Activated CD4-positive, alpha-beta T cell treated with anti-CD3 and anti-CD28 coated beads for 48 hours (primary cell): Measurements from ENCODE around the gene SFMBT1.

Experiments
- DNase-seq: peaks from one replicate; pipeline ENCODE4 v3.0.0-alpha.2; 2020

The SFMBT1 gene

DNA sequence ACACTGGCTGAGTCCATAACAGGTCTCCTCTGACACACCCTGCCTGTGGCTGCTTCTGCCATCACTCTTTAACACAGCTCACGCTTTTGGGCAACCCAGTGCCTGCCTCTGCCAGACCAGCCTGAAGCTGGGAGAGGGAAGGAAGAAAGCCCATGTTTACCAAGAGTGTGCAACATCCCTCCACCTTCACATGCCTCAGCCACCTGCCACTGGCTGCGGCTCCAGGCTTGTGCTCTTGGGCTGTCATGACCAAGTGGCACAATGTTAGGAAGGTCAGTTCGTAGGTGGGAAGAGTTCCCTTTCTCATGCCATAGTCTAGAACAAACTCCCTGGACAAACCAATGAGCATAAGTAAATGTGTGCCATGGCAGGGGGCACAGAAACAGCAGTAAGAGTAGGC is 168.8 kb downstream of the SFMBT1 start:
- no peak for DNase-seq

DNA sequence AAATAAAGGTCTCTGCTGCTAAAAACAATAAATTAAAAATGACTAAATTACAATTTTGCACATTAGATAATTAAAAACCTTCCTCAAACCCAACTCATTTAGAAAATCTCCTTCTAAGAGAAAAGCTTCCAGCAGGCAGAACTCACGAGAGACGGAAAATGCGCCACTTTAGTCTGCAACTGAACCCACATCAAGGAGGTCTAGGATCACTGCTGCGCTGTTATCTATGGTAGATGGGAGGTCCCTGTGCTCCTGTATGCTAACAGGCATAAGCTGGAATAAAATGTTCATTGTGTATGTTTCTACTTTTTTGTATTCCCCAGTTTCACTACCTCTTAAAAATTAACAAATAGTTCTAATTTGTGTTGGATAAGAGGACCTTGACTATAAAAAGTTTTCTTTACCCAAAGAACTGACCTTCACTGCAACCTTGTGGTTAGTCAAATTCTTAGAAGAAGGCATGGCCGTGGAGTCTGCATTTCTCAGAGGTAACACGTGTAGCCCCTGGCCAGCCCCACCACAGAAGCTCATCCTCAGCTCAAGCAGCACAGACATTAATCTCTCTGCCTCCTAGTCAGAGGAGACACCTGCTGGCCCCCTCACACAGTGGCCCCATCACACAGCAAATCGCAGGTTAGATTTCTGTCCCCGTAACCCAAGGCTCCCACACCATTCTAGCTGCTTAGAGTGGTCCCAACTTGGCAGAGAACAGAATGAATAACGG is 170.8 kb downstream of the SFMBT1 start:
- no peak for DNase-seq

DNA sequence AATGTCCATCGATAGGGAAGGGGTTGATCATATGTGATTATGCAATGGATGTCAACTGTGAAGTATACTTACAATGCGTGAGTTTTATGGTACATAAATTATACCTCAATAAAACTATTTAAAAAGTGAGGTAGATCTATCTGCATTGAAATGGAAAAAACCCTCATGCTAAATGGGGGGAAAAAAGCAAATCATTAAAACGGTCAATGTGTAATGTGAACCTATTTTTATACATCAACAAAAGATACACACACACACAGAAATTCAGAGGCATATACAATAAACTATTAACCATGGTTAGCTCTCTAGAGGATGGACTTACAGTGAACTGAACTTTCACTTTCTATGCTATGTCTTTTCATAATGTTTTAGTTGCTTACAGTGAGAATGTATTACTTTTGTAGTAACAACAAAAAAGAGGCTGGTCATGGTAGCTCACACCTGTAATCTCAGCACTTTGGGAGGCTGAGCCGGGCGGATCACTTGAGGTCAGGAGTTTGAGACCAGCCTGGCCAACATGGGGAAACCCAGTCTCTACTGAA is 171.6 kb downstream of the SFMBT1 start:
- DNase-seq, result no peak

DNA sequence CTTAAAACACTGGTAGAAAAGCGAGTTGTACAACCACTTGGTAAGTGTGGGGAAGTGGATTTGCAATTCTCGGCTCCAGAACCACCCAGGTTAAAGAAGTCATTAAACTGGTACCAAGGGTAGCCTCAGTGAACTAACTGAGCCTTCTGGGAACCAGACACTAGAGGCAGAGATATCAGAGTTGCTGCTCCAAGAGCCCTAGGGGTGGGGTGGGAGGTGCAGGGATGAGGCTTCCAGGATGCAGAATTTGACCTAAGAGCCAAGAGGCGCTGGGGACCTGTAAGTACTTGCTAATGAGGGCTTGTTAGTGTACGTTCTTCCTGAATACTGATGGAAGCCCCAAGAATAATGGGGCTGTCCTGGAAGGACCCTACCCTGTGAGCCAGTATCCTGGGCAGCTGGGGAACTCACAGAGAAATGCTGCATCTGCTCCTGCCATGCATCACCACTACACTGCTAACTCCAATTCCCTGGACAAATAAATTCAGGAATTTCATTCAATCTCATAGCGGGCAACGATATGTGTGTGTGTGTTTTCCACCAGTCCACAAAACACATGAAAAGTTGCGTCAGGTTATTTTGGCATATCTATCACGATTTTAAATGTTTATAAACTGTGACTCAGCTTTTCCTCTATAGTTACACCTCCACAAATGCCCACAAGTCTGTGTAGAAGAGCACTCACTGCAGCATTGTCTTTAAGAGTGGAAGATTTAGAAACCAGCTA is 172.3 kb downstream of the SFMBT1 start:
- no peak for DNase-seq

DNA sequence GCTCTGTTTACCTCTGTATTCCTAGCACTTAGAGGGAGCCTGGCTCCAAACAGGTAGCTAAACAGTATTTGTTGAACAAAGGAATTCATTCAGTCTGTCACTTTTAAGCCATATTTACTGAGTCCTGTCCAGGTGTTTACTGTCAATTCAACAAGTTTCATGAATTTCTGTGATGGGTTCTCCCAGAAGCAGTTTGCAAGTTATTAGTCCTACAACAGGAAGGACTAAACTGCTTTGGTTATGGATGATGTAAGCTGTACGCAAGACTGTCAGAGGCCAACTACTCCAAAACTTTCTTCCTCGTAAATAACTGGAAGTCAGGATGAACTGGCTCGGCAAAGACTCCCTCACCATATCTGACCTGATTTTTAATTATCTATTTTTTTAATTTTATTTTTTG is 173.6 kb downstream of the SFMBT1 start:
- no peak for DNase-seq

DNA sequence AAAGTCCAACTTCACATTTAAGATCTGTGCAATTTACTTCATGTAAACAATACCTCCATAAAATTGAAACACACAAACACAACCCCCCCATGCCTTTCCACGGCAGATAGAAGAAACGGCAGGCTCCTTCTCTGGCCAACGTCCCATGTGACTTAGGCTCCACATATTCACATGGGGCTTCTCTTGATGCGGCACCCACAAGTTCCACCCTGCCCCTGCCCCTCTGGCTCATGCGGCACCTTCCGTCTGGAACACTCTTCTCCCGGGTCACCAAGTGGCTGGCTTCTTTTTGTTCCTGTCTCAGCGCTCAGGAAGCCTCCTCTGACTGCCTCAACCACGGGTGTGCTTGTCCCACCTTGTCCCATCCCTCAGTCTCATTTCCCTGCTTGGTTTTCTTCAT is 174.1 kb downstream of the SFMBT1 start:
- no peak for DNase-seq

DNA sequence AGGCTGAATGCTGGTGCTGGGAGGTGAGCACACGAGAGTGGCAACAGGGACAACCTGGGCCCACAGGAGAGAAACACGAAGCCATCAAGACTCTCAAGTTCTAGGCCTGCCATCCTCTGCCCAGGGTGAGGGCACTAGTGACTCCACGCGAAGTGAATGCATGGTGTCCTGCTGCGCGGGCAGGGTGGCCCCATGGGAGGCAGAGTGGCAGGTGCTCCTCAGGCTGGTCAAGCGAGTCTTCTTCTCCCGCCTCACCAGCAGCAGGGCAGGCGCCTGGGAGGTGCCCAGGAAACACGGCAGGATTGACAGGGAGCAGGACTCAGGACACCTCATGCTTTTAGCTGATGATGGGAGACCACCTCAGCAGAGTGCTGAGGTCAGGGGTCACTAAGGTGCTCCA is 175.4 kb downstream of the SFMBT1 start:
- no peak for DNase-seq

DNA sequence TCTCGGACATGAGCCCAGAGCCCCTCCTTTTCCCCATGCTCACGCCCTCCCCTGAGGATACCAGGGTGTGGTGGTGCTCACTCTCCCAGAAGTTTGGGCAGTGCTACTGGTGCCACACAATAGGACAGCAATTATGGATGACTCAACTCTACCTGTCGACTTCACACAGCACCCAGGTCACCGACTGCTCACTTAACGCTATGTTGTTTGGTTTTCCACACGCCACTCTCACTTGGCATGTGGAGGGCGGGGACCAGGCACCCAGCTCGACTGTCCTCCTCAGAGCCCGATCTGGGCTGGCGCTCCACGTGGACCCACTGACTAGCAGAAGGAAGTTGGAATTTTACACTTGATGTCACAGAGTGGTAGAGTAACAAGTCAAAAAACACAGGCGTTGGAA is 179.4 kb downstream of the SFMBT1 start:
- DNase-seq, result no peak

DNA sequence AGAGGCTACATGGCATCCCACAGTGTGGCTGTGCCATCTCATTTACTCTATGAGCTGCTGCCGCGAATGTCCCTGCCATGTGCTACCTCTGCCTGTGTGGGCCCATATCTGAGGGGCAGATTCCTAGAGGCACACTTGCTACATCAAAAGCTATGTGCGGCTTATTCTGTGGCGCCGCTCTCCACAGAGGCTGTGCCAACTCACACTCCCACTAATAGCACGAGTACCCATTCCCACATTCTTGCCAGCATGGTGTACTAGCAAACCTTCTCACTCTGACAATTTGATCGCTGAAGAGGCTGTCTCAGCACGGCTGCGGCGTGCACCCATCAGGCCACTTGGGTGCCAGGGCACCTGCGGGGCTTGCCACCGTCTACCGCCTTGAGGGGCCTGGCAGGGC is 179.9 kb downstream of the SFMBT1 start:
- no peak for DNase-seq

DNA sequence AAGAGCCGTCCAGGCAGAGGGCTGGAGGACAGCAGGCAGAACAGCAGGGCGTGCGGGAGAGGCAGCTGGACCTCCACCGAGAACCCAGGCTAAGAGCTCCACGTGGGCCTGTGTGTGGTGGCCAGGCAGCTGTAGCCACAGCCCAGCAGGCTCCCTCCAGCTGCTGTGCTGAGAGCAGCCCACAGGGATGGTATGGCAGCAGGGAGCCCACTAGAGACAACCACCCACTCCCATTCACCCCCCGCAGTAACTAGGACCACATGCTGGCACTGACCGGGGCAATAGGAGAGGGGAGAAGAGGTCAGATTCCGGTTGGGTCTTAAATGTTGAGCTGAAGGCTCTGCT is 185.5 kb downstream of the SFMBT1 start:
- DNase-seq, result no peak

DNA sequence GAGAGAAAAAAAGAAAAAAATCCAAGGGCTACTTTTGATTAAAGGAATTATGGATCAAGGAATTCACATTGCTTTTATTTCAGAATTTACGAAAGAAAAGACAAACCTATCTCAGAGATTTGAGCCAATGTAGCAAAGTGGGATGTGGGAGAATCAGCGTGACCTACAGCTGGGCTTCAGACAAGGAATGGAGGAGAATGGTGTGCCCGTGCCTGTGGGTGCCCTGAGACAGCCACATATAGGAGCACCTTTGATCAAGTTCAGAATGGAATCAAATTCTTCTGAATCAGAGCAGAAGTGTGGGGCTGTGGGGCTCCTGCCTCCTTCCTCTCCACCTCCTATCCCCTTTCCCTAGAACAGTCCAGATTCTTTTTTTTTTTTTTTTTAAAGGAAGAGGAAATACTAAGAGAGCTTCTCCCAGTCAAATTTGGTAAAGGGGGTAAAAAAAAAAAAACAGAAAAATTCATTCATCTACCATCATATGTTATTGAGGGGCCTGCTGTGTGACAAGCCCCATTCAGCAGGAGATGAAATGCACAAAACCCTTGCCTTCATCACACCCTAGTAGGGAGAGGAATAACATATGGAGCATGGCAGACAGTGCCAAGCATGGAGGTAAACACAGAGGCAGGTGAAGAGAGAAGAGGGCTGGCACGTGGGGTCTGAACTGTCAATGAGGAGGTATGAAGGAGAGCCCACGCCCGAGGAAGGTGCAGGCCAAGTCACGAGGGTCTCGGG is 186.0 kb downstream of the SFMBT1 start:
- DNase-seq, result no peak

DNA sequence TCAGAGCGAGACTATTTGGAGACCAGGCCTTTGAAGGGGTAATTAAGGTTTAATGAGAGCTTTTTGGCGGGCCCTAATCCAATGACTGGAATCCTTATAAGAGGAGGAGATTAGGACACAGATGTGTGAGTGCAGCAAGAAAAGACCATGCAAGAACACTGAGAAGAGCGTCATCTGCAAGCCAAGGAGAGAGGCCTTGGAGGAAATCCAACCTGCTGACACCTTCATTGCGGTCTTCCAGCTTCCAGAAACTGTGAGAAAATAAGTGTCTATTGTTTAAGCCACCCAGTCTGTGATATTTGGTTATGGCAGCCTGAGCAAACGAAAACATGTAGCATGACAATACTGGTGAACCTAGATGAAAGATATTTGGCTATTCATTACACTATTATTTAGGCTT is 188.0 kb downstream of the SFMBT1 start:
- DNase-seq, result no peak

DNA sequence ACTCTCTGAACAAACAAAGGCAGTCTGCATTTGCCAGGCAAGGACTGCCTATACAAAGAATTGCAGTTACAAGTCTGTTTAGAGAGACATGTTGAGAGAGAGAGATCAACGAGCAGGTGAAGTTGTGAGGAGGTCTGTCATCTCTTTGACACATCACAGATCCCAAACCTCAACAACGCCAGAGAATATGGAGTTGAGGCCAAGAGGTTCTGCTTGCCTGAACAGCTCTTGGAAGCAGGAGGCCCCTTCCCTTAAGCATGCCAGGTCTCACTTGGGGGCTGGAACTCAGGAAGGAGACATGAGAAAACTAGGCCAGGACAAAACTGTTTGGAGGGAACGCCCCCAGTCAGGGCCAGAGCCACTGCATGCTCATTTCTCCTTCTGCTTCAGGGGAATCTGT is 188.7 kb downstream of the SFMBT1 start:
- DNase-seq, result no peak

DNA sequence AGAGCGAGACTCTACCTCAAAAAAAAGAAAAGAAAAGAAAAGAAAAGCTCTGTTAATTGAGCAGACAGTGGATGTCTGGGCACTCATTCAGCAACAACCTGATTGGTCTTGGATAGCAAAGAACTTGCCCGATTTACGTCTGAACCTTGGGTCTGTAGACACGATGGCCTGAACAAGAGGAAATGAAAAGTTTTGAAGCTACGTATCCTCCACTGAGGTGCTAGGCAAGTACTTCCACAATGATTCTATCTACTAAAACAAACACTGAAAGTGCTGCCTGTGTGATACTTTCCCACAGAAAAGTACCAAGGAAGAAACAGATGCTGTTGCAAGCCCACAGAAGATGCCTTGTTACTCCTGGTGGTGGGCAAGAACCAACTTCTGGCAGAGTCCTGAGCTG is 189.2 kb downstream of the SFMBT1 start:
- no peak for DNase-seq

DNA sequence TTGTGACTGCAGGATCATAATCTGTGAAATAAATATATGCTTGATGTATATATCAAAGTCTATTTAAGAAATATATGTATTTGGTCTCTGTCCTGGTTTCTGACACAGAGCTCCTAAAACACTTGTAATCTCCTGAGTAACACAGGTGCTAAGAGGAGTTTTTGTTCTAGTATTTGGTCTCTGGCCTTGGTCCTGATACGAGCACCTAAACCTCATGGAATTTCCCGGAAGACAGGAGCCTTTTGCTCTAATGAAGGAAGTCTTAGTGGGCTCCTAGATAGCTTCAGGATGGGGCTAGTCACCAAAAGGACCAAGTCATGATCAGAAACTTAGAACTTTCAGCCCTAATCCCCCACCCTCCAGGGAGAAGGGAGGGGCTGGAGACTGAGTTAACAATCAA is 191.9 kb downstream of the SFMBT1 start:
- DNase-seq, result no peak
